H9 (cell line): ENCODE measurements around the gene PDC. TPM values are rescaled to one million over a fixed set of nuclear protein-coding genes. Genes with fewer than 3 reads are reported as not detected.
A peak's percentile ranks its signal among the peaks of the same experiment; 100 is the strongest.

Experiments
- DNase-seq: peaks from one replicate; pipeline ENCODE4 v3.0.0-alpha.2; 2017
- H2AFZ ChIP-seq: one replicate; pipeline ENCODE4 v1.6.1; 2013; ENCODE audit warnings: mild to moderate bottlenecking, low read length, control low read depth, moderate library complexity
- H2AK5ac ChIP-seq: 2 replicates; pipeline ENCODE4 v1.6.1; 2013; ENCODE audit warnings: low read length, control low read depth, mixed read lengths; ENCODE audit not compliant: insufficient read length
- H2BK120ac ChIP-seq: one replicate; pipeline ENCODE4 v1.6.1; 2013; ENCODE audit warnings: low read depth, mild to moderate bottlenecking, low read length, control low read depth, inconsistent platforms; ENCODE audit not compliant: poor library complexity, severe bottlenecking
- H2BK12ac ChIP-seq: 2 replicates; pipeline ENCODE4 v1.6.1; 2013; ENCODE audit warnings: low read length, control low read depth, mixed read lengths, low read depth; ENCODE audit not compliant: insufficient read length
- H2BK15ac ChIP-seq: 2 replicates; pipeline ENCODE4 v1.6.1; 2013; ENCODE audit warnings: low read depth, low read length, control low read depth
- H2BK20ac ChIP-seq: one replicate; pipeline ENCODE4 v1.6.1; 2013; ENCODE audit warnings: low read depth, mild to moderate bottlenecking, low read length, control low read depth, inconsistent platforms; ENCODE audit not compliant: poor library complexity, severe bottlenecking
- H2BK5ac ChIP-seq: 2 replicates; pipeline ENCODE4 v1.6.1; 2013; ENCODE audit warnings: low read length, control low read depth, mixed read lengths; ENCODE audit not compliant: insufficient read length
- H3K14ac ChIP-seq: 2 replicates; pipeline ENCODE4 v1.6.1; 2013; ENCODE audit warnings: low read length, control low read depth; ENCODE audit not compliant: insufficient read depth
- H3K18ac ChIP-seq: 2 replicates; pipeline ENCODE4 v1.6.1; 2013; ENCODE audit warnings: low read depth, mild to moderate bottlenecking, mixed read lengths, low read length, control low read depth; ENCODE audit not compliant: insufficient read length
- H3K23ac ChIP-seq: 2 replicates; pipeline ENCODE4 v1.6.1; 2013; ENCODE audit warnings: low read length, control low read depth, mixed read lengths, low read depth; ENCODE audit not compliant: insufficient read length
- H3K23me2 ChIP-seq: 2 replicates; pipeline ENCODE4 v1.6.1; 2013; ENCODE audit warnings: low read depth, mild to moderate bottlenecking, mixed read lengths, low read length, control low read depth; ENCODE audit not compliant: insufficient read length, poor library complexity, severe bottlenecking
- H3K27ac ChIP-seq: 2 replicates; pipeline ENCODE4 v1.5.1; 2013; ENCODE audit warnings: low read length, control low read depth, mixed read lengths, low read depth; ENCODE audit not compliant: insufficient read length
- H3K27me3 ChIP-seq: 2 replicates; pipeline ENCODE4 v1.6.1; 2013; ENCODE audit warnings: low read length, control low read depth, inconsistent platforms; ENCODE audit not compliant: insufficient read depth
- H3K4ac ChIP-seq: 2 replicates; pipeline ENCODE4 v1.6.1; 2013; ENCODE audit warnings: low read depth, mild to moderate bottlenecking, control low read depth, inconsistent platforms, low read length, moderate library complexity
- H3K4me1 ChIP-seq: 2 replicates; pipeline ENCODE4 v1.6.1; 2013; ENCODE audit warnings: low read length, control low read depth, inconsistent platforms; ENCODE audit not compliant: insufficient read depth
- H3K4me2 ChIP-seq: 2 replicates; pipeline ENCODE4 v1.6.1; 2013; ENCODE audit warnings: low read length, control low read depth, mixed read lengths; ENCODE audit not compliant: insufficient read length, insufficient read depth
- H3K56ac ChIP-seq: 2 replicates; pipeline ENCODE4 v1.6.1; 2013; ENCODE audit warnings: low read depth, mild to moderate bottlenecking, mixed read lengths, low read length, control low read depth; ENCODE audit not compliant: insufficient read length
- H3K79me1 ChIP-seq: 2 replicates; pipeline ENCODE4 v1.6.1; 2013; ENCODE audit warnings: low read depth, mild to moderate bottlenecking, moderate library complexity, low read length, control low read depth, inconsistent platforms; ENCODE audit not compliant: insufficient read depth, poor library complexity, severe bottlenecking
- H3K79me2 ChIP-seq: 2 replicates; pipeline ENCODE4 v1.6.1; 2013; ENCODE audit warnings: low read length, control low read depth, inconsistent platforms; ENCODE audit not compliant: insufficient read depth
- H3K9ac ChIP-seq: 2 replicates; pipeline ENCODE4 v1.6.1; 2013; ENCODE audit warnings: low read length, control low read depth, mixed read lengths; ENCODE audit not compliant: insufficient read length; ENCODE audit errors: extremely low read depth
- H3K9me3 ChIP-seq: one replicate; pipeline ENCODE4 v1.6.1; 2013; ENCODE audit warnings: low read depth, low read length, inconsistent platforms; ENCODE audit not compliant: control insufficient read depth
- H3T11ph ChIP-seq: one replicate; pipeline ENCODE4 v1.6.1; 2013; ENCODE audit warnings: mild to moderate bottlenecking, low read length, control low read depth, inconsistent platforms
- H4K20me1 ChIP-seq: one replicate; pipeline ENCODE4 v1.6.1; 2013; ENCODE audit not compliant: control insufficient read depth, insufficient read length, insufficient read depth
- H4K5ac ChIP-seq: 2 replicates; pipeline ENCODE4 v1.6.1; 2013; ENCODE audit warnings: low read depth, mild to moderate bottlenecking, mixed read lengths, low read length, control low read depth; ENCODE audit not compliant: insufficient read length
- H4K8ac ChIP-seq: replicated peaks from 2 replicates; pipeline ENCODE4 v1.6.1; 2013; ENCODE audit warnings: low read length, control low read depth, mixed read lengths, low read depth; ENCODE audit not compliant: insufficient read length
- H4K91ac ChIP-seq: 2 replicates; pipeline ENCODE4 v1.6.1; 2013; ENCODE audit warnings: low read depth, mild to moderate bottlenecking, moderate library complexity, mixed read lengths, low read length, control low read depth; ENCODE audit not compliant: insufficient read length
- H3K27ac Mint-ChIP-seq, 3 experiments: 2 replicates in 2 of 3; 3 replicates in 1 of 3; pipeline ENCODE4 v1.8.0; 2020 to 2021; ENCODE audit warnings: mixed read lengths in 3 of 3, mild to moderate bottlenecking in 1 of 3, moderate library complexity in 1 of 3
- H3K27me3 Mint-ChIP-seq: 2 replicates; pipeline ENCODE4 v1.8.0; 2021; ENCODE audit warnings: low read depth, mild to moderate bottlenecking, moderate library complexity, mixed read lengths
- H3K36me3 Mint-ChIP-seq, 3 experiments: 2 replicates in 2 of 3; 3 replicates in 1 of 3; pipeline ENCODE4 v1.8.0; 2020 to 2021; ENCODE audit warnings: low read depth in 3 of 3, mixed read lengths in 3 of 3; ENCODE audit not compliant: insufficient read depth in 1 of 3
- H3K4me1 Mint-ChIP-seq, 2 experiments: 2 replicates each; pipeline ENCODE4 v1.8.0; 2020; ENCODE audit warnings: mixed read lengths in 2 of 2
- H3K4me3 Mint-ChIP-seq, 2 experiments: 2 replicates in 1 of 2; 3 replicates in 1 of 2; pipeline ENCODE4 v1.8.0; 2020 to 2021; ENCODE audit warnings: mild to moderate bottlenecking in 2 of 2, mixed read lengths in 2 of 2, moderate library complexity in 1 of 2
- H3K9me3 Mint-ChIP-seq, 2 experiments: 2 replicates in 1 of 2; 3 replicates in 1 of 2; pipeline ENCODE4 v1.8.0; 2020; ENCODE audit warnings: mild to moderate bottlenecking in 2 of 2, mixed read lengths in 2 of 2, moderate library complexity in 1 of 2
- CTCF ChIP-seq: fragments of 200-600 bp; sonication (generic); conservative IDR thresholded peaks from 3 replicates; pipeline ENCODE4 v1.8.0; 2021; ENCODE audit warnings: antibody characterized with exemption, mild to moderate bottlenecking
- WGBS: extraction: QIAGEN DNeasy Blood & Tissue Kit; methylation state at CpG from one replicate; pipeline ENCODE4 v1.1.7; 2013; ENCODE audit warnings: missing lambda C conversion rate, low lambda C conversion rate, mixed read lengths; ENCODE audit not compliant: insufficient read length; ENCODE audit errors: extremely low coverage; 5-methylcytosine and 5-hydroxymethylcytosine counted together
- total RNA-seq: library from RNA; stranded (reverse); gene quantifications from 2 replicates; pipeline ENCODE4 v1.2.1, GENCODE V29; 2021

Gene PDC
- total RNA-seq, 1 experiment from 2014 or later = not detected

GRCh38 chr1:186438567-186438966 lies 22.3 kb downstream of the PDC start:
- Histone ChIP-seq H3K4me2 (no peak overlapping the region), H3K23ac (no peak overlapping the region), H3K14ac (no peak overlapping the region), H4K8ac (no peak overlapping the region), H3K27ac (no peak overlapping the region), H3K27me3 (no peaks in the 10 kb centered on the region), H2AK5ac (no peak overlapping the region), H3K79me2 (no peaks in the 10 kb centered on the region), H4K5ac (no peak overlapping the region), H2BK5ac (no peak overlapping the region), H3K9me3 (no peaks in the 10 kb centered on the region), H3K4ac (no peak overlapping the region), H3T11ph (no peak overlapping the region), H3K18ac (no peak overlapping the region), H3K79me1 (no peaks in the 10 kb centered on the region), H2BK20ac (no peak overlapping the region), H3K56ac (no peak overlapping the region), H4K91ac (no peak overlapping the region), H3K4me1 (no peaks in the 10 kb centered on the region), H2BK15ac (no peak overlapping the region), H2BK120ac (no peak overlapping the region), H3K9ac (no peak overlapping the region), H4K20me1 (no peaks in the 10 kb centered on the region), H2BK12ac (no peak overlapping the region), H2AFZ (no peak overlapping the region), H3K23me2 (no peaks in the 10 kb centered on the region)
- H3K4me1 Mint-ChIP-seq = peaks cover 5% of the 10 kb centered on the region in 2 experiments
- no peak overlapping the region for H3K4me3 Mint-ChIP-seq
- no peaks in the 10 kb centered on the region for H3K9me3 Mint-ChIP-seq
- no peaks in the 10 kb centered on the region for H3K36me3 Mint-ChIP-seq
- TF ChIP-seq CTCF = no peak
- peak overlapping the region in 1 of 3 experiments; percentile 0; a peak in 1 of 7 replicates for H3K27ac Mint-ChIP-seq
- WGBS = 100% methylated on average over 1 of the region's 5 CpGs
- no peaks in the 10 kb centered on the region for H3K27me3 Mint-ChIP-seq
- no peak for DNase-seq
